ENCODE measurements around the gene EIPR1. TPM values are rescaled to one million over a fixed set of nuclear protein-coding genes. Genes with fewer than 3 reads are reported as not detected.

Gene EIPR1
- total and polyA plus RNA-seq, 2 experiments from 2014 or later: 23.2 to 28.2 TPM

GRCh38 chr2:3176071-3176868, 201.3 kb downstream of the EIPR1 start:
- Histone ChIP-seq H3K27ac (no peak overlapping the region), H3K36me3 (no peaks in the 10 kb centered on the region), H3K4me1 (ENCODE audit: low read depth) (no peaks in the 10 kb centered on the region), H3K27me3 (no peaks in the 10 kb centered on the region), H3K9me3 (ENCODE audit: low read depth) (no peaks in the 10 kb centered on the region), H3K4me3 (no peak overlapping the region)
- DNase-seq (ENCODE audit: low read depth in 1 of 2, low spot score in 1 of 2): no peak
- TF ChIP-seq CTCF (IDR thresholded peaks at IDR 0.05; ENCODE audit: low read depth, low read length): no peak

- no peaks in the 10 kb centered on the region for H3K36me3 ChIP-seq
- H3K9me3 ChIP-seq (ENCODE audit: low read depth): no peaks in the 10 kb centered on the region
- DNase-seq (ENCODE audit: low read depth in 1 of 2, low spot score in 1 of 2): no peak
- TF ChIP-seq CTCF (IDR thresholded peaks at IDR 0.05; ENCODE audit: low read depth, low read length): no peak
- no peaks in the 10 kb centered on the region for H3K27me3 ChIP-seq
- no peak overlapping the region for H3K4me3 ChIP-seq
- H3K27ac ChIP-seq: no peak overlapping the region
- no peaks in the 10 kb centered on the region for H3K4me1 ChIP-seq (ENCODE audit: low read depth)
These were observed 202.1 kb downstream of the EIPR1 start for GRCh38 chr2:3175568-3175955.

GRCh38 chr2:3174626-3175567, 202.7 kb downstream of the EIPR1 start:
- Histone ChIP-seq H3K9me3 (ENCODE audit: low read depth) (no peaks in the 10 kb centered on the region), H3K27me3 (no peaks in the 10 kb centered on the region), H3K36me3 (no peaks in the 10 kb centered on the region), H3K27ac (no peak overlapping the region), H3K4me3 (no peak overlapping the region), H3K4me1 (ENCODE audit: low read depth) (no peaks in the 10 kb centered on the region)
- TF ChIP-seq CTCF (IDR thresholded peaks at IDR 0.05; ENCODE audit: low read depth, low read length): no peak
- DNase-seq (ENCODE audit: low read depth in 1 of 2, low spot score in 1 of 2): no peak

GRCh38 chr2:3173031-3173430, 204.6 kb downstream of the EIPR1 start:
- Histone ChIP-seq H3K9me3 (ENCODE audit: low read depth) (no peaks in the 10 kb centered on the region), H3K36me3 (no peaks in the 10 kb centered on the region), H3K27me3 (no peaks in the 10 kb centered on the region), H3K4me1 (ENCODE audit: low read depth) (no peaks in the 10 kb centered on the region), H3K27ac (no peak overlapping the region), H3K4me3 (no peak overlapping the region)
- TF ChIP-seq CTCF (IDR thresholded peaks at IDR 0.05; ENCODE audit: low read depth, low read length): no peak
- DNase-seq (ENCODE audit: low read depth in 1 of 2, low spot score in 1 of 2): no peak

- TF ChIP-seq CTCF (IDR thresholded peaks at IDR 0.05; ENCODE audit: low read depth, low read length): no peak
- no peaks in the 10 kb centered on the region for H3K27me3 ChIP-seq
- H3K27ac ChIP-seq: no peak overlapping the region
These were observed 205.2 kb downstream of the EIPR1 start for GRCh38 chr2:3172265-3172935.

More at GRCh38 chr2:3172265-3172935, 205.2 kb downstream of the EIPR1 start:
- DNase-seq (ENCODE audit: low read depth in 1 of 2, low spot score in 1 of 2): no peak
- Histone ChIP-seq H3K36me3 (no peaks in the 10 kb centered on the region), H3K4me3 (no peak overlapping the region), H3K4me1 (ENCODE audit: low read depth) (no peaks in the 10 kb centered on the region), H3K9me3 (ENCODE audit: low read depth) (no peaks in the 10 kb centered on the region)

All from cardiac muscle cell (in vitro differentiated cells and primary cell).